ENCODE results near the gene CASP9. TPM values are rescaled to one million over a fixed set of nuclear protein-coding genes. Genes with fewer than 3 reads are reported as not detected.

CASP9 gene
- total RNA-seq, 1 experiment from 2014 or later, result 15.9 TPM

DNA sequence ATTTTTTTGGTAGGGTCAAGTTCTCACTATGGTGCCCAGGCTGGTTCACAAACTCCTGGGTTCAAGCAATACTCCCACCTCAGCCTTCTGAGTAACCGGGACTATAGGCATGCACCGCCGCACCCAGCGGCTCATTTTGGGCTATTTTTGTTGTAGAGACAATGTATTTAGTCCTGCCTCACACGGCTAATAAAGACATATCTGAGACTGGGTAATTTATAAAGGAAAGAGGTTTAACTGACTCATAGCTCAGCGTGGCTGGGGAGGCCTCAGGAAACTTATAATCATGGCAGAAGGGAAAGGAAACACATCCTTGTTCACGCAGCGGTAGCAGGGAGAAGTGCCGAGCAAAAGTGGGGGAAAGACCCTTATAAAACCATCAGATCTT lies 63.3 kb downstream of the CASP9 start:
- Histone ChIP-seq H3K18ac (ENCODE audit: insufficient read length, low read depth, low read length) (no peak overlapping the region), H3K56ac (ENCODE audit: insufficient read length, low read depth, low read length) (no peak overlapping the region), H2AK5ac (ENCODE audit: insufficient read length, low read length) (no peak overlapping the region), H4K20me1 (ENCODE audit: control insufficient read depth, insufficient read depth, insufficient read length) (no peaks in the 10 kb centered on the region), H3K79me1 (ENCODE audit: insufficient read depth, low read depth, low read length, poor library complexity, severe bottlenecking) (no peaks in the 10 kb centered on the region), H3K4me1 (ENCODE audit: insufficient read depth, low read length) (no peaks in the 10 kb centered on the region), H4K5ac (ENCODE audit: insufficient read length, low read depth, low read length) (no peak overlapping the region), H4K8ac (replicated peaks; ENCODE audit: insufficient read length, low read depth, low read length) (no peak overlapping the region), H3K79me2 (ENCODE audit: insufficient read depth, low read length) (no peaks in the 10 kb centered on the region), H3K27me3 (ENCODE audit: insufficient read depth, low read length) (no peaks in the 10 kb centered on the region), H2BK5ac (ENCODE audit: insufficient read length, low read length) (no peak overlapping the region), H3K23ac (ENCODE audit: insufficient read length, low read depth, low read length) (no peak overlapping the region), H3K27ac (ENCODE audit: insufficient read length, low read depth, low read length) (no peak overlapping the region), H2BK12ac (ENCODE audit: insufficient read length, low read depth, low read length) (no peak overlapping the region), H3K4ac (ENCODE audit: low read depth, low read length) (no peak overlapping the region), H4K91ac (ENCODE audit: insufficient read length, low read depth, low read length) (no peak overlapping the region), H3K23me2 (ENCODE audit: insufficient read length, low read depth, low read length, poor library complexity, severe bottlenecking) (no peaks in the 10 kb centered on the region), H2BK20ac (ENCODE audit: low read depth, low read length, poor library complexity, severe bottlenecking) (no peak overlapping the region), H2BK120ac (ENCODE audit: low read depth, low read length, poor library complexity, severe bottlenecking) (no peak overlapping the region), H3K4me2 (ENCODE audit: insufficient read depth, insufficient read length, low read length) (no peak overlapping the region), H2AFZ (ENCODE audit: low read length) (no peak overlapping the region), H3K9ac (ENCODE audit: extremely low read depth, insufficient read length, low read length) (no peak overlapping the region), H2BK15ac (ENCODE audit: low read depth, low read length) (no peak overlapping the region), H3K14ac (ENCODE audit: insufficient read depth, low read length) (no peak overlapping the region), H3T11ph (ENCODE audit: low read length) (no peak overlapping the region), H3K9me3 (ENCODE audit: control insufficient read depth, low read depth, low read length) (no peaks in the 10 kb centered on the region)
- H3K27ac Mint-ChIP-seq, result no peak overlapping the region; a peak in 1 of 7 replicates
- H3K27me3 Mint-ChIP-seq (ENCODE audit: low read depth), result 0 out of 2 replicates have a peak, but pooled peaks cover 2% of the 10 kb centered on the region
- no peak for DNase-seq
- H3K36me3 Mint-ChIP-seq (ENCODE audit: insufficient read depth in 1 of 3, low read depth in 3 of 3), result no peaks in the 10 kb centered on the region
- TF ChIP-seq, protein P1, sequence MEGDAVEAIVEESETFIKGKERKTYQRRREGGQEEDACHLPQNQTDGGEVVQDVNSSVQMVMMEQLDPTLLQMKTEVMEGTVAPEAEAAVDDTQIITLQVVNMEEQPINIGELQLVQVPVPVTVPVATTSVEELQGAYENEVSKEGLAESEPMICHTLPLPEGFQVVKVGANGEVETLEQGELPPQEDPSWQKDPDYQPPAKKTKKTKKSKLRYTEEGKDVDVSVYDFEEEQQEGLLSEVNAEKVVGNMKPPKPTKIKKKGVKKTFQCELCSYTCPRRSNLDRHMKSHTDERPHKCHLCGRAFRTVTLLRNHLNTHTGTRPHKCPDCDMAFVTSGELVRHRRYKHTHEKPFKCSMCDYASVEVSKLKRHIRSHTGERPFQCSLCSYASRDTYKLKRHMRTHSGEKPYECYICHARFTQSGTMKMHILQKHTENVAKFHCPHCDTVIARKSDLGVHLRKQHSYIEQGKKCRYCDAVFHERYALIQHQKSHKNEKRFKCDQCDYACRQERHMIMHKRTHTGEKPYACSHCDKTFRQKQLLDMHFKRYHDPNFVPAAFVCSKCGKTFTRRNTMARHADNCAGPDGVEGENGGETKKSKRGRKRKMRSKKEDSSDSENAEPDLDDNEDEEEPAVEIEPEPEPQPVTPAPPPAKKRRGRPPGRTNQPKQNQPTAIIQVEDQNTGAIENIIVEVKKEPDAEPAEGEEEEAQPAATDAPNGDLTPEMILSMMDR (conservative IDR thresholded peaks at IDR 0.05), result no peak
- peaks cover 11 to 25% of the 10 kb centered on the region in 2 experiments for H3K4me1 Mint-ChIP-seq
- WGBS (ENCODE audit: extremely low coverage, insufficient read length, low lambda C conversion rate), result no CpG with 5 or more reads among the region's 9 CpGs
- H3K4me3 Mint-ChIP-seq, result no peak overlapping the region
- no peaks in the 10 kb centered on the region for H3K9me3 Mint-ChIP-seq
